GM12873 (cell line): ENCODE results near the gene GRK1.

ENCODE experiments used
- TF ChIP-seq, protein P1 (sequence below): IDR thresholded peaks from 2 replicates; pipeline ENCODE4 v1.5.1; 2012; ENCODE audit warnings: low read depth, mild to moderate bottlenecking, moderate library complexity, low read length, control low read depth; ENCODE audit not compliant: insufficient read depth; ENCODE audit errors: missing control alignments

GRK1 gene

DNA sequence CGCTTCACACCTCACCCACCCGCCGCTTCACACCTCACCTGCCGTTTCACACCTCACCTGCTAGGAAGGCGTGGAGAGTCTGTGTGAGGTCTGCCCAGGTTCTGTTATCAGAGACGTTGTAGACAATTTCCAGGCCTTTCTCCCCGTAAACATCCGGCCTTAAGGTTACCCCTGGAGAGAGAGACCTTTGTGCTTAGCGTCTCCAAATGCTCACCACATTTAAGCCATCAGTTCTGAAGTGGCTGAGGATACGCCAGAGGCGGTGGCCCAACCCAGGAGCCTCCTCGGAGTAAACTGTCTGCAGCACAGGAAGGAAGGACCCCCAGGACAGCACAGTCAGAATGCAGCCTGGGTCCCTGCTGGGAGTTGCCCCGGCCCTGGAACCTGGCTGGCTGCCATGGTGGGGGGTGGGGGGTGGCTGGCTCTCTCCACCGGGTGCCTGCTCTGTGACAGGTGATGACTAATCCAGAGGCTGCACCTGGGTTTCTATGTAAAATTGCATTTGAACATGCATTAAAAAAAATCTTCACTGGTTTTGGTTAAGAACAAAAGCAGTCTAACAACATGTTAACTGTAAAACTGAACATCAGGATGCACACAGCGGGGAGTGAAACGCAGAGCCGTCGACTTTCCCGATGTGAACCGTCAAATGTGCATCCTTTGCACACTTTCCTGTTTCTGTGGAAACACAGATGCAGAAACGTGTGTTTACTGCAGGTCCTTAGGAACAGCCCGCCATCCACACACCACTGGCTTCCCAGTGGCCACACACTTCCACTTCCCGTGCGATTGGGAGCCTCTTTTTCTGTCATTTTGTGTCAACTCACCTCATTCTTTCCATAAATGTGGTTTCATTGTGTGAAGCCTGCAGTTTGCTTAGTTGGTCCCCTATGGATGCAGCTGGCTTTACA, 13.5 kb upstream of the GRK1 start:
- TF ChIP-seq, protein P1, sequence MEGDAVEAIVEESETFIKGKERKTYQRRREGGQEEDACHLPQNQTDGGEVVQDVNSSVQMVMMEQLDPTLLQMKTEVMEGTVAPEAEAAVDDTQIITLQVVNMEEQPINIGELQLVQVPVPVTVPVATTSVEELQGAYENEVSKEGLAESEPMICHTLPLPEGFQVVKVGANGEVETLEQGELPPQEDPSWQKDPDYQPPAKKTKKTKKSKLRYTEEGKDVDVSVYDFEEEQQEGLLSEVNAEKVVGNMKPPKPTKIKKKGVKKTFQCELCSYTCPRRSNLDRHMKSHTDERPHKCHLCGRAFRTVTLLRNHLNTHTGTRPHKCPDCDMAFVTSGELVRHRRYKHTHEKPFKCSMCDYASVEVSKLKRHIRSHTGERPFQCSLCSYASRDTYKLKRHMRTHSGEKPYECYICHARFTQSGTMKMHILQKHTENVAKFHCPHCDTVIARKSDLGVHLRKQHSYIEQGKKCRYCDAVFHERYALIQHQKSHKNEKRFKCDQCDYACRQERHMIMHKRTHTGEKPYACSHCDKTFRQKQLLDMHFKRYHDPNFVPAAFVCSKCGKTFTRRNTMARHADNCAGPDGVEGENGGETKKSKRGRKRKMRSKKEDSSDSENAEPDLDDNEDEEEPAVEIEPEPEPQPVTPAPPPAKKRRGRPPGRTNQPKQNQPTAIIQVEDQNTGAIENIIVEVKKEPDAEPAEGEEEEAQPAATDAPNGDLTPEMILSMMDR, result no peak

DNA sequence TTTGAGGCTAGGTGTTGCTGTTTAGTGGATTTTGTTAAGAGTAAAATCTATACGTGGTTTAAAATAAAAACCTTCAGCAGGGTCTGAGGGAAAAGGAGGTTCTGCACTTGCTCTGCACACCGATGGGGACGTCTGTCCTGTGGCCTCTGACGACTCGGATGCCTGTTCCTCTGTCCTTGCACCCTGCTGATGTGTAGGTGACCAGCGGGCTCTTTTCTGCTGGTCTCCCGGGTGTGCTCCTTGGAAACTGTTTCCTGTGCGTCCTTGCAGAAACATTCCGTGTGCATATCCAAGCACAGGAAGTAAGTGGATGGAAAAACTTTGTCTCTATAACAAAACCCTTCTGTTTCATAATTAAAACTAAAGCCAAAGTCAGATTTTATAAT, 12.9 kb upstream of the GRK1 start:
- TF ChIP-seq, protein P1, result no peak

DNA sequence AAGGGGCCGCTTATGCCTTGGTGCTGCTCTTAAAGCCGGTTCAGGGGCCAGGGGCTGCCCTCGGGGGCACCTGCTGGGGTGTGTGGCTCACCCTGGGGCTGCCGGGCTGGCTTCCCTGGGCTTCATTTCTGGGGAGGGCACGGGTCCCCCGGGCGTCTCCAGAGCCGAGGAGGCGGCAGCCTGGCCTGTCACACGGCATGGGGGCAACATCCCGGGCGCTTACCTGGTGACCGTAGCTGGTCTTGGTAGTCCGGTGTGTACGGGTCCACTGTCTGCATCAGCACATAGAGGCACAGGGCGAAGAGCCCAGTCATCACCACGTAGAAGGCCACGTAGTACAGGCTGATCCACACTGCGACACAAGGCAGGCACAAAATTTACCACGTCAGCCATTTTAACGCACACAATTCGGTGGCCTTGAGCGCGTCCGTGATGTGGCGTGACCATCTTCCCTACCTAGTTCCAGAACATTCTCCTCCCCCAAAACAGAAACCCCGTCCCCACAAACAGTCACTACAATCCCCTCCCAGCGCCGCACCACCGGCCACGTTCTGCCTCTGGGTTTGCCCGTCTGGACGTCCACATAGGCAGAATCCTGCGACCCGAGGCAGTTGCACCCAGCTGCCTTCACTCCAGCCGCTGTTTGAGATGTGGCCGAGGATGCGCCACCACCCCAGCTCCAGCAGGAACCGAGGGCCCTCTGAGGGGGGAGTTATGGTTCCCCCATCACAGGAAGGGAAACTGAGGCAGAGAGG, 12.3 kb upstream of the GRK1 start:
- TF ChIP-seq, protein P1, result no peak

DNA sequence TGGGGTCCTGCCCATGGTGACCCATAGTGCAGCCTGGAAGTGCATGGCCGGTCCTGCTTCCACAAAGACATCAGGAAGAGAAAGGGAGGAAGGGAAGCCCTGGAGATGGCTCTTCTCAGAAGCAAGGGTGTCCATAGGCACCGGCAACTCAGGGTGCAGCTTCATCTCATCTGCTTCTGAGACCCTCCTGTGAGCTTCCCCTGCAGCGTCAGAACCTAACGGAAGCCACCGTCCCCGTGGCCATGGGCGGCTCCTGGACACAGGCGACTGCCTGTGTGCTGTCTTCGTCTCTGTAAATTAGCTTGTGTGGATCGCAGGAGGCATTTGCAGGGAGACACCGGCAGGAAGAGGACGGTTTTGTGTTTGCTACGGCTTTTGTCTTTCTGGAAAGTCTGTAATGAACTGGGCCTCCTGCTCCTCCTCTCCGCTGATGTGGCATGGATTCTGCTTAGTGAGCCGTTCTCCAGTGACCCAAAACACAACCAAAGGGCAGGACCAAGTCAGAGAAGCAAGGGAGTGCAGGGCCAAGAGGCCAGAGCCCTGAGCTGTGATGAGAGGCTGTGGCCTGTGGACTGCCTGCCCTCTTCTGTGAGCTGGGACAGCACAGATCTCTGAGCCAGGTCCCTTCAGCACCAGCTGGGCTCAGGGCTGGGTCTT, 11.5 kb upstream of the GRK1 start:
- TF ChIP-seq, protein P1, result no peak

DNA sequence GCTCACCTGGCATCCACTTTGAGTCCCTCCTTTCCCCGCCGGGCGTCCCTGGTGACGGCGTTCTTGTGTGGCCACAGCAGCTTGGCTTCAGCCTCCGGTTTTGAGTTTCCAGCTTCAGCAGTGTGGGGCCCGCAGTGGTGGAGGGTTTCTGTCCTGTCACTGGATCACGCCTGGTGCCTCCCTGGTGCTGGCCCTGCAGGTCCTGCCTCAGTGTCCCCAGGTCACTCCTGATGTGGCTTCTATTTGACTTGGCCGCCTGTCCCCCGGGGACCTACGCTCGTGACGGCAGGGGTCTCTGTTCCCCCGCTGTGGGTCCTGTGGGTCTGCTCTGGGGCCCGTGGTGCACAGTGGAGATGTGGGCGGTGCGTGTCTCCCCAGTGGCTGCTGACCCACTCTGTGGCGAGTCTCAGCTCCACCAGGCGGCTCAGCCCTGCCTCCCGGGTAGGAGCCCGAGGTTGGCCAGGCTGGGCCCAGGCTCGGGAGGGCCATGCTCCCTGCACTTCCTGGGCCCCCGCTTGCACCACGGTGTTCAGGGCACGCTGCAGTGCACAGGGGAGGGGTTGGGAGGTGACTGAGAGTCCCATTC, 10.9 kb upstream of the GRK1 start:
- TF ChIP-seq, protein P1, result no peak

DNA sequence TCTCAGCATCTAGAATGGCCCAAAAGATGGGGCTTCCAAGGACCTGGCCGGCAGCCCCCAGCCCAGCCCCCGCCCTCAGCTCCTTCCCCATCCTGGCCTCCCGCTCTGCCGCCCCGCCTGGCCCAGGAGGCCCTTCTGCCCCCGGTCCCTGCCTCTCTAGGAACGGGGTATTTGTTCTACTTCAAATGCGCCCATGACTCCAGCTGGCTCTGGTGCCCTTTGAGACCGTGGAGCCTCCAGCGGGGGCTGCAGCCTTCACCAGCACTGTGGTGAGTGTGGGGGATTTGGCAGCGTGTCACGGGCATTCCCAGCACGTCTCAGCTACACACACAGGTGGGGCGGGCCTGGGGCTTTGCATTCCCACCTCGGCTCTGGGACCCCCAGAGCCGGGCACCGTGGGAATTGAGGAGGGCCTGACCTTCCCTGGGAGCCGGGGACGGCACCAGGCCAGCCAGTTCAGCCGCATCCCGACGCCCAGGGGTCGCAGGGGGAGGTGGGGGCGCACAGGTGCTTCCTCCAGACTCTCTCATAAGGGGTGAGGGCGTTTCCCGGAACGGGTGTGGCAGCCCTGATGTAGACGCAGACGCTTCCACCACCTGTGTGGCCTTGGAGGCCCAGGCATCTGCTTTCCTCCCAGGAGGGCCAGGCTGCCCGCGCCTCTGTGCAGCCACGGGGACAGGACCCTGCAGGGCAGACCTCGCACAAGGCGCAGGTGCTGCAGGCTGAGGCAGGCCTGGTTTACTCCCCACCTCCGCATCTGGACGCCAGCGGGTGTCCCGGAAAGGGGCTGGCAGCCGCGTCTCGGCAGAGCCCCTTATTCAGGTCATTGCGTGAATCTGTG, 10.0 kb upstream of the GRK1 start:
- TF ChIP-seq, protein P1, result no peak
